AG09319 (cell line): Measurements from ENCODE around the gene E4F1.

Source experiments
- DNase-seq: peaks from one replicate; pipeline ENCODE4 v3.0.0-alpha.2; 2010; ENCODE audit warnings: low read depth; ENCODE audit errors: extremely low read depth
- CTCF ChIP-seq: IDR thresholded peaks from 2 replicates; pipeline ENCODE4 v1.5.1; 2011; ENCODE audit warnings: low read depth, mild to moderate bottlenecking, inconsistent platforms, low read length, moderate library complexity

E4F1 gene

GRCh38 chr16:2233872-2234812 is 10.8 kb downstream of the E4F1 start:
- no peak for TF ChIP-seq CTCF
- DNase-seq = no peak

- DNase-seq = no peak
- TF ChIP-seq CTCF = no peak
Observed at GRCh38 chr16:2234813-2235170, 11.4 kb downstream of the E4F1 start.

- TF ChIP-seq CTCF = no peak
- DNase-seq = no peak
Observed at GRCh38 chr16:2235234-2235651, 11.9 kb downstream of the E4F1 start.

- no peak for TF ChIP-seq CTCF
- no peak for DNase-seq
Observed at GRCh38 chr16:2235695-2236336, 12.4 kb downstream of the E4F1 start.

- DNase-seq = no peak
- no peak; the same call in 1 of the 2 replicates for TF ChIP-seq CTCF
Observed at GRCh38 chr16:2236337-2237101, 13.1 kb downstream of the E4F1 start, which contains the start of gene DNASE1L2. Gene DNASE1L2 (plus strand): TSS chr16:2236444. CDS start chr16:2236817, 373 bp downstream.

- no peak for DNase-seq
- TF ChIP-seq CTCF = no peak
Observed at GRCh38 chr16:2237102-2237482, 13.7 kb downstream of the E4F1 start.
